Ovary (tissue), 9 donors: ENCODE results near the gene PHACTR1. TPM values are rescaled to one million over a fixed set of nuclear protein-coding genes. Genes with fewer than 3 reads are reported as not detected.

Experiments used
- DNase-seq, 5 donors: peaks; one replicate each; pipeline ENCODE4 v3.0.0-alpha.2; 2019 to 2020
- H3K27ac ChIP-seq, 2 donors: fragments of 200-600 bp; one replicate each; pipeline versions ENCODE4 v1.5.1 to v1.8.0; 2019 to 2022
- H3K27me3 ChIP-seq: fragments of 200-600 bp; one replicate; pipeline ENCODE4 v1.8.0; 2022
- H3K36me3 ChIP-seq: fragments of 200-600 bp; sonication (generic); one replicate; pipeline ENCODE4 v1.5.1; 2019
- H3K4me1 ChIP-seq: one replicate; pipeline ENCODE4 v1.8.1; 2013; ENCODE audit warnings: mild to moderate bottlenecking, moderate library complexity; ENCODE audit not compliant: insufficient read depth
- H3K4me3 ChIP-seq: fragments of 200-600 bp; sonication (generic); one replicate; pipeline ENCODE4 v1.5.1; 2017
- H3K9me3 ChIP-seq, 2 donors: fragments of 200-600 bp in 1 of 2; sonication (generic) in 1 of 2; one replicate each; pipeline versions ENCODE4 v1.5.1 to v1.8.1; 2013 to 2019; ENCODE audit warnings: mild to moderate bottlenecking in 1 of 2, moderate library complexity in 1 of 2
- EP300 ChIP-seq: sonication (generic); formaldehyde crosslinking; IDR thresholded peaks from one replicate; pipeline ENCODE4 v1.6.1; 2017; ENCODE audit warnings: antibody characterized with exemption
- POLR2A ChIP-seq: fragments of 450-650 bp; IDR thresholded peaks from one replicate; pipeline ENCODE4 v1.6.1; 2017; ENCODE audit warnings: antibody characterized with exemption, mild to moderate bottlenecking, moderate library complexity
- WGBS, 3 donors: extraction: QIAGEN DNeasy Blood & Tissue Kit in 1 of 3; methylation state at CpG; one replicate each; pipeline versions ENCODE4 v1.1.5 to v1.1.7; 2013 to 2017; 5-methylcytosine and 5-hydroxymethylcytosine counted together
- intact Hi-C, 4 donors: fragments of 100-400 bp; cut with DNase I; formaldehyde crosslinking; loops; one replicate each; pipeline versions ENCODE4 v1.11.0 to v1.15.1; 2022 to 2023
- polyA plus RNA-seq, 2 donors: library from polyadenylated mRNA; stranded (reverse); fragments of 200-250 nt in 1 of 2; fragments of 350-450 nt in 1 of 2; fragmentation: Illumina TruSeq in 1 of 2; extraction: RNeasy Lipid Tissue Mini Kit (QIAGEN cat#74804) in 1 of 2; gene quantifications; one replicate each; pipeline ENCODE4 v1.2.3, GENCODE V29; 2013 to 2014
- total RNA-seq, 7 donors: library from RNA; depleted of rRNA in 2 of 7; stranded (reverse); fragments of >200 nt in 2 of 7; fragmentation: NEBNext Ultra II Directional in 3 of 7; extraction: Animal tissue kit (Norgen Biotek cat#: 25700) in 3 of 7; gene quantifications; one replicate each; pipeline versions ENCODE4 v1.1.0 to v1.2.4, GENCODE V29; 2016 to 2023
- TF ChIP-seq, protein P1 (sequence below), 3 donors: fragments of 450-650 bp in 2 of 3; fragments of 200-600 bp in 1 of 3; IDR thresholded peaks; one replicate each; pipeline versions ENCODE4 v1.5.1 to v1.8.0; 2016 to 2022; ENCODE audit warnings: antibody characterized with exemption in 3 of 3, mild to moderate bottlenecking in 1 of 3
- donor health status: DM: no; HTN: no; CAD: no; lungs with moderate emphysema.
- donor health status: DM: no; HTN: no; CAD: no.
- donor health status: Bipolar disorder and iron deficiency.
- donor health status: DM: yes; HTN: yes; CAD: no.
- donor health status: DM: no; HTN: no; CAD: no.
- donor health status: DM: yes; HTN: yes; CAD: no.

PHACTR1 gene
- total and polyA plus RNA-seq, 9 donors: 0.48 to 10.9 (median 3.7) TPM

DNA sequence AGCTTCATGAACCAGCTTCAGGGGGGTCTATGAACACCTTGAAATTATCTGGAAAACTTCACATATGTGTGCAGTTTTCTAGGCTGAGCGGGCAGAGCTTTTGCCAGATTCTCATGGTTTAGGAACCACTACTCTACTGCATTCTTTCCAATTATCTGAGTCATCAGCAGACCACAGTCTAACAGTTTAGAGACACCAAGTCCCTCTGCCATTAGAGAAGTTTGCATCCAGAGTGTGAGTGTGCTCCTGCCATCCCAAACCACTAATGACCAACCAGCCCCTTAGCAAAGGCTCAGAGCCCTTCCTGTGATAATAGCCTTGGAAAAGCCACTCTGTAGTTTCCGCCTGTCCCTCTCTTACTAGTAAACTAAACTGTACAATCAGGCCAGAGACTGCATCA lies 96.8 kb downstream of the PHACTR1 start:
- Histone ChIP-seq H3K27me3 (no peaks in the 10 kb centered on the region), H3K4me3 (no peak overlapping the region), H3K9me3 (no peaks in the 10 kb centered on the region), H3K4me1 (no peaks in the 10 kb centered on the region), H3K36me3 (no peaks in the 10 kb centered on the region), H3K27ac (no peak overlapping the region)
- TF ChIP-seq POLR2A: no peak
- no peak for TF ChIP-seq EP300
- intact Hi-C loops: no loop called here
- no peak for DNase-seq
- WGBS, 3 donors: 84 to 95% (median 85%) methylated on average over 2 of the region's 2 CpGs

GRCh38 chr6:12814015-12814414 lies 97.4 kb downstream of the PHACTR1 start:
- Histone ChIP-seq H3K9me3 (no peaks in the 10 kb centered on the region), H3K27ac (no peak overlapping the region), H3K36me3 (no peaks in the 10 kb centered on the region), H3K4me3 (no peak overlapping the region), H3K4me1 (no peaks in the 10 kb centered on the region), H3K27me3 (no peaks in the 10 kb centered on the region)
- intact Hi-C loops: no loop called here
- TF ChIP-seq POLR2A (no peak), EP300 (no peak)
- TF ChIP-seq, protein P1, sequence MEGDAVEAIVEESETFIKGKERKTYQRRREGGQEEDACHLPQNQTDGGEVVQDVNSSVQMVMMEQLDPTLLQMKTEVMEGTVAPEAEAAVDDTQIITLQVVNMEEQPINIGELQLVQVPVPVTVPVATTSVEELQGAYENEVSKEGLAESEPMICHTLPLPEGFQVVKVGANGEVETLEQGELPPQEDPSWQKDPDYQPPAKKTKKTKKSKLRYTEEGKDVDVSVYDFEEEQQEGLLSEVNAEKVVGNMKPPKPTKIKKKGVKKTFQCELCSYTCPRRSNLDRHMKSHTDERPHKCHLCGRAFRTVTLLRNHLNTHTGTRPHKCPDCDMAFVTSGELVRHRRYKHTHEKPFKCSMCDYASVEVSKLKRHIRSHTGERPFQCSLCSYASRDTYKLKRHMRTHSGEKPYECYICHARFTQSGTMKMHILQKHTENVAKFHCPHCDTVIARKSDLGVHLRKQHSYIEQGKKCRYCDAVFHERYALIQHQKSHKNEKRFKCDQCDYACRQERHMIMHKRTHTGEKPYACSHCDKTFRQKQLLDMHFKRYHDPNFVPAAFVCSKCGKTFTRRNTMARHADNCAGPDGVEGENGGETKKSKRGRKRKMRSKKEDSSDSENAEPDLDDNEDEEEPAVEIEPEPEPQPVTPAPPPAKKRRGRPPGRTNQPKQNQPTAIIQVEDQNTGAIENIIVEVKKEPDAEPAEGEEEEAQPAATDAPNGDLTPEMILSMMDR (IDR thresholded peaks at IDR 0.05): no peak
- 94 to 98% (median 98%) methylated on average over 2 of the region's 2 CpGs for WGBS, 3 donors
- DNase-seq: no peak

DNA sequence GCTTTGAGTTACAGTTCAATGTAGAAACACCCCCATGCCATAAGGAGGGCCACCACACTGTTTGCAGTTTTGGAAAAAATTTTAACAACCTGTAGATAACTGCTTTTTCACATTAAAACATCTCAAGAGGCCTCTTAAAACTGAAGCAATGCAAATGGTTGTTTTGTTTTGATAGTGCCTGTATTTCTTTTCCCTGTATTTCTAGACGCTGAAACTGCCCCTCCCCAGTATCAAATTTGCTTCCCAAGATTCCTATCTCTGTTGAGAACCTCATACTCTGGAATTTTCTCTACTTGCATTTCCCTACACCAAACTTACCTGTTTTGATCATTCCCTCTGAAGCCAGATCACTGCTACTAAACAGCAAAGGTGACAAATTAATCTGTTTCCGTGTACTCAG lies 98.5 kb downstream of the PHACTR1 start:
- intact Hi-C loops: no loop called here
- no peaks in the 10 kb centered on the region for H3K4me1 ChIP-seq
- H3K4me3 ChIP-seq: no peak overlapping the region
- no peak overlapping the region for H3K27ac ChIP-seq
- WGBS, 3 donors: 29 to 45% (median 44%) methylated on average over 2 of the region's 2 CpGs
- no peaks in the 10 kb centered on the region for H3K36me3 ChIP-seq
- H3K27me3 ChIP-seq: no peaks in the 10 kb centered on the region
- no peak for TF ChIP-seq EP300
- no peak for TF ChIP-seq POLR2A
- TF ChIP-seq, protein P1 (IDR thresholded peaks at IDR 0.05): no peak
- H3K9me3 ChIP-seq: no peaks in the 10 kb centered on the region
- DNase-seq: no peak

- H3K27ac ChIP-seq: no peak overlapping the region
- no peak overlapping the region for H3K4me3 ChIP-seq
- no peaks in the 10 kb centered on the region for H3K27me3 ChIP-seq
- H3K36me3 ChIP-seq: no peaks in the 10 kb centered on the region
- 65 to 67% (median 67%) methylated on average over 4 of the region's 4 CpGs for WGBS, 3 donors
- H3K4me1 ChIP-seq: no peaks in the 10 kb centered on the region
- no peak for TF ChIP-seq EP300
- DNase-seq: no peak
- intact Hi-C loops: no loop called here
- H3K9me3 ChIP-seq: no peaks in the 10 kb centered on the region
These were observed 99.5 kb downstream of the PHACTR1 start for GRCh38 chr6:12815884-12816600.

GRCh38 chr6:12818324-12818723 lies 101.8 kb downstream of the PHACTR1 start:
- H3K4me1 ChIP-seq: no peaks in the 10 kb centered on the region
- H3K36me3 ChIP-seq: no peaks in the 10 kb centered on the region
- H3K4me3 ChIP-seq: no peak overlapping the region
- H3K27ac ChIP-seq: no peak overlapping the region
- H3K27me3 ChIP-seq: no peaks in the 10 kb centered on the region
- intact Hi-C loops: no loop called here
- no peak for DNase-seq
- TF ChIP-seq EP300: no peak
- TF ChIP-seq, protein P1 (IDR thresholded peaks at IDR 0.05): no peak
- no peak for TF ChIP-seq POLR2A
- WGBS, 3 donors: 6 to 13% (median 8%) methylated on average over 1 of the region's 1 CpG
- H3K9me3 ChIP-seq: no peaks in the 10 kb centered on the region
